Uterus (tissue), 4 donors: ENCODE data around the gene ZNF326. TPM values are rescaled to one million over a fixed set of nuclear protein-coding genes. Genes with fewer than 3 reads are reported as not detected.

Source experiments
- DNase-seq, 2 donors: peaks; one replicate each; pipeline ENCODE4 v3.0.0-alpha.2; 2019 to 2020
- H3K27ac ChIP-seq, 2 donors: fragments of 200-600 bp; sonication (generic); 1 replicate in 1 of 2; 2 replicates in 1 of 2; pipeline ENCODE4 v1.5.1; 2016 to 2018
- H3K27me3 ChIP-seq, 2 donors: fragments of 200-600 bp; sonication (generic); one replicate each; pipeline ENCODE4 v1.5.1; 2018 to 2019; ENCODE audit warnings: control low read depth in 1 of 2
- H3K36me3 ChIP-seq, 2 donors: fragments of 200-600 bp; sonication (generic); one replicate each; pipeline ENCODE4 v1.5.1; 2019; ENCODE audit warnings: control low read depth in 1 of 2
- H3K4me1 ChIP-seq, 2 donors: fragments of 200-600 bp; sonication (generic); one replicate each; pipeline ENCODE4 v1.5.1; 2018 to 2019; ENCODE audit warnings: control low read depth in 1 of 2
- H3K4me3 ChIP-seq, 2 donors: fragments of 200-600 bp; sonication (generic); 1 replicate in 1 of 2; 2 replicates in 1 of 2; pipeline ENCODE4 v1.5.1; 2018 to 2019; ENCODE audit warnings: mild to moderate bottlenecking in 1 of 2
- H3K9me3 ChIP-seq, 2 donors: fragments of 200-600 bp; sonication (generic); one replicate each; pipeline ENCODE4 v1.5.1; 2019; ENCODE audit warnings: control low read depth in 1 of 2
- POLR2A ChIP-seq, 2 donors: fragments of 450-650 bp; IDR thresholded peaks; one replicate each; pipeline ENCODE4 v1.6.1; 2016; ENCODE audit warnings: antibody characterized with exemption in 2 of 2, mild to moderate bottlenecking in 1 of 2, moderate library complexity in 1 of 2
- intact Hi-C: fragments of 100-400 bp; cut with DNase I; formaldehyde crosslinking; loops from one replicate; pipeline ENCODE4 v1.15.1; 2023; ENCODE audit warnings: low total_unique reads
- total RNA-seq, 4 donors: library from RNA; depleted of rRNA in 3 of 4; stranded (reverse); fragments of >200 nt in 3 of 4; gene quantifications; one replicate each; pipeline versions ENCODE4 v1.1.0 to v1.2.4, GENCODE V29; 2014 to 2023
- TF ChIP-seq, protein P1 (sequence below), 4 experiments: fragments of 200-600 bp in 2 of 4; fragments of 450-650 bp in 2 of 4; sonication (generic) in 2 of 4; IDR thresholded peaks; one replicate each; pipeline ENCODE4 v1.5.1; 2016 to 2019; ENCODE audit warnings: antibody characterized with exemption in 4 of 4, mild to moderate bottlenecking in 2 of 4, moderate library complexity in 1 of 4
- donor health status: DM: yes; HTN: yes; CAD: no.

Gene ZNF326
- total RNA-seq, 4 donors from 2014 or later = 6.7 to 43.3 (median 24.1) TPM

DNA sequence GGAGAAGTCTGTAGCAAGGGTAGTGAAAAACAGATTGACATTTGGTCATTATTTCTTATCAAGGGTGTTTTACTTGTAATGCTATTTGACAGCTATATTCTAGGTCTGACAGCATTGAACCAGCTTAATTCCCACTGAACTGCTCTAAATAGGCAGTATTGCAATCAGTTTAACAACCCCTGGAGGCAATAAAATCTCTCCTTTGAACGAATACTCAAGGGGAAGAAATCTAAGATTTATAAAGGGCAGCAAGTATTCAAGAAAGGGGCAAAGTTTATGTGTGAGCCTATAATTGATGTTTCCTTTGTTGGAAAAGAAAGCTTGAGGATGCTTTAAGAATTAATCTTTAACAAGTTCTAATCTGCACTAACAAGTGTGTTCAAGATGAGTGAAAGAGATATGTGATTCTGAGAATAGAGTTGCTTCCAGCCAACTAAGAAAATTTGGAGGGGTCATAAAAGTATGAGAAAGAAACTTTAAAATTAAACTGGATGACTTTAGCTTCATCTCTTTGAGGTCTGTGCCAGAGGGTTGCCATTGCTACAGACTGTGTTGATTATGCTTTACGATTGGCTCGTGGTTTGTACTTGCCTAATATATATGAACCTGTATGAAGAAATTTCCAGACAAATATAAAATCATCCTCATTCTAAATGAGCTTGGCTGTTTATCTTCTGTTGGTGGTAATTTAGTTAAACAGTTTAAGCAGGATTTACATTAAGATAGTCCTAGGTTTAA, 72.5 kb downstream of the ZNF326 start:
- Histone ChIP-seq H3K27me3 (no peaks in the 10 kb centered on the region), H3K27ac (no peak overlapping the region), H3K4me1 (no peaks in the 10 kb centered on the region), H3K9me3 (no peaks in the 10 kb centered on the region), H3K4me3 (no peak overlapping the region), H3K36me3 (no peaks in the 10 kb centered on the region)
- intact Hi-C loops = no loop called here
- no peak for DNase-seq
- TF ChIP-seq, protein P1, sequence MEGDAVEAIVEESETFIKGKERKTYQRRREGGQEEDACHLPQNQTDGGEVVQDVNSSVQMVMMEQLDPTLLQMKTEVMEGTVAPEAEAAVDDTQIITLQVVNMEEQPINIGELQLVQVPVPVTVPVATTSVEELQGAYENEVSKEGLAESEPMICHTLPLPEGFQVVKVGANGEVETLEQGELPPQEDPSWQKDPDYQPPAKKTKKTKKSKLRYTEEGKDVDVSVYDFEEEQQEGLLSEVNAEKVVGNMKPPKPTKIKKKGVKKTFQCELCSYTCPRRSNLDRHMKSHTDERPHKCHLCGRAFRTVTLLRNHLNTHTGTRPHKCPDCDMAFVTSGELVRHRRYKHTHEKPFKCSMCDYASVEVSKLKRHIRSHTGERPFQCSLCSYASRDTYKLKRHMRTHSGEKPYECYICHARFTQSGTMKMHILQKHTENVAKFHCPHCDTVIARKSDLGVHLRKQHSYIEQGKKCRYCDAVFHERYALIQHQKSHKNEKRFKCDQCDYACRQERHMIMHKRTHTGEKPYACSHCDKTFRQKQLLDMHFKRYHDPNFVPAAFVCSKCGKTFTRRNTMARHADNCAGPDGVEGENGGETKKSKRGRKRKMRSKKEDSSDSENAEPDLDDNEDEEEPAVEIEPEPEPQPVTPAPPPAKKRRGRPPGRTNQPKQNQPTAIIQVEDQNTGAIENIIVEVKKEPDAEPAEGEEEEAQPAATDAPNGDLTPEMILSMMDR (IDR thresholded peaks at IDR 0.05) = no peak
- no peak for TF ChIP-seq POLR2A (IDR thresholded peaks at IDR 0.05)

DNA sequence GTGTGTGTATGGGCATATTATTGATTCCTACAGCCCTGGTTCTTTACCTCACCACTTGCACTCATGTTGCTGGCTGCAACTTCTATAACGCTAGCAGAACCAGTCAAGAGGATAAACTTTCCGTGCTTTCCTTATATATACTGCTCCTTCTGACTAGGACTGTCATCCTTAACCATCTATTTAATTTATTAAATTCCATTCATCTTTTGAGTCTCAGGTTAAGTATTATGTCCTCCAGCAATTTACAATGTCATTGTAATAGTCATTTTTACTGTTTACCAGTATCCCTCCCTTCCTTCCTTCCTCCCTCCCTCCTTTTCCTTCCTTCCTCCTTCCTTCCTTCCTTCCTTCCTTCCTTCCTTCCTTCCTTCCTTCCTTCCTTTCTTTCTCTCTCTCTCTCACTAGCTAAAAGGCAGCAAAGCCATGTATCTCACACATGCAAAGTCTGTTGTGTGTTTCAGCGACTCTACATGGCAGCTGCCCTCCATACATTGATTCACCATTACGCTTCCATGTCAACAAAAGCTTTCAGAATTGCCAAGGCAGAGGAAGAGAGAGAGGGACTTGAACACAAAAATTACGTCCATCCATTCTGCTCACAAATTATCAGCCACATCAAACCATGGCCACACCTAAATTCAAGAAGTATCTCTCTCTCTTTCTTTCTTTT, 73.8 kb downstream of the ZNF326 start:
- H3K4me3 ChIP-seq = no peak overlapping the region
- no peak overlapping the region for H3K27ac ChIP-seq
- TF ChIP-seq POLR2A (IDR thresholded peaks at IDR 0.05) = no peak
- TF ChIP-seq, protein P1 (IDR thresholded peaks at IDR 0.05) = no peak
- H3K4me1 ChIP-seq = no peaks in the 10 kb centered on the region
- DNase-seq = no peak
- H3K36me3 ChIP-seq = no peaks in the 10 kb centered on the region
- intact Hi-C loops = no loop called here
- no peaks in the 10 kb centered on the region for H3K9me3 ChIP-seq
- H3K27me3 ChIP-seq = no peaks in the 10 kb centered on the region

DNA sequence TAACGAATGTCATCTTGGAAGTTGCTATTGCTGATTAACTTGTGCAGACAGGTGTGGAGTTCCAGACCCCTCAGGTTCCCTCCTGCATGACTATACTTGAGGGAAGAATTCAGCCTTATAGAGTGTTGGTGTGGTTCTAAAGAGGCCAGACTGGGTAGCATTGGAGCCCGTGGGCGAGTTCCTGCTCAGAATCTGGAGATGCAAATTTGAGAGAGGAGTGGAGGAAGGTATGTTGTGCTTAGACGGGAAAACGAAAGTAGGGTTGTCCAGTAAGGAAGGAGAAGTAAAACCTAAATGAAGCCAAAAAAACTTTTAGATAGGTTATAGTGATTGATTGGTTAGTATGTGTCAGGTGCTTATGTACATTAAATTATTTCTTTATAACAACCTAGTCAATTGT, 79.2 kb downstream of the ZNF326 start:
- intact Hi-C loops = no loop called here
- no peak for TF ChIP-seq POLR2A (IDR thresholded peaks at IDR 0.05)
- TF ChIP-seq, protein P1 (IDR thresholded peaks at IDR 0.05) = no peak

DNA sequence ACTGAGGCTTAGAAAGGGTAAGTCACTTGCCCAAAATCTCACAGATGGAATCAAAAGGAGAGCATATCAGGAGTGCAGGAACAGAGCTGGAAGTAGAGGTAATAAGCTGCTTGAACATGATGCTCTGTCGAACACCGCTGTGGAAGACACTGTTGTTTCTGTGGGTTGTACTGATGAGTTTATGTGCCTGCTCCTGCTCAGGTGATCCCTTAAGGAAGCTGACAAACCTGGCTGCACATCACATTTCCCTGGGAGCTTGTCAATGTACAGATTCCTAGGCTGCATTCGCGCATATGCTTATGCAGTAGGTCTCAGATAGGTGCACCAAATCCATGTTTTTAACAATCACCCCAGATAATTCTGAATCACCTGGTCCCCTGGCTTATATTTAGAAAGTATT, 79.7 kb downstream of the ZNF326 start:
- intact Hi-C loops = no loop called here
- no peaks in the 10 kb centered on the region for H3K36me3 ChIP-seq

More for the DNA sequence above, 79.2 kb downstream of the ZNF326 start:
- DNase-seq = no peak
- Histone ChIP-seq H3K4me3 (no peak overlapping the region), H3K36me3 (no peaks in the 10 kb centered on the region), H3K4me1 (no peaks in the 10 kb centered on the region), H3K27me3 (no peaks in the 10 kb centered on the region), H3K27ac (no peak overlapping the region), H3K9me3 (no peaks in the 10 kb centered on the region)

More for the DNA sequence above, 79.7 kb downstream of the ZNF326 start:
- TF ChIP-seq, protein P1 (IDR thresholded peaks at IDR 0.05) = no peak
- TF ChIP-seq POLR2A (IDR thresholded peaks at IDR 0.05) = no peak
- H3K27ac ChIP-seq = no peak overlapping the region
- no peak overlapping the region for H3K4me3 ChIP-seq
- H3K9me3 ChIP-seq = no peaks in the 10 kb centered on the region
- no peaks in the 10 kb centered on the region for H3K27me3 ChIP-seq
- no peaks in the 10 kb centered on the region for H3K4me1 ChIP-seq
- DNase-seq = no peak
